ENCODE data around the gene BAIAP2L2.

The BAIAP2L2 gene

DNA sequence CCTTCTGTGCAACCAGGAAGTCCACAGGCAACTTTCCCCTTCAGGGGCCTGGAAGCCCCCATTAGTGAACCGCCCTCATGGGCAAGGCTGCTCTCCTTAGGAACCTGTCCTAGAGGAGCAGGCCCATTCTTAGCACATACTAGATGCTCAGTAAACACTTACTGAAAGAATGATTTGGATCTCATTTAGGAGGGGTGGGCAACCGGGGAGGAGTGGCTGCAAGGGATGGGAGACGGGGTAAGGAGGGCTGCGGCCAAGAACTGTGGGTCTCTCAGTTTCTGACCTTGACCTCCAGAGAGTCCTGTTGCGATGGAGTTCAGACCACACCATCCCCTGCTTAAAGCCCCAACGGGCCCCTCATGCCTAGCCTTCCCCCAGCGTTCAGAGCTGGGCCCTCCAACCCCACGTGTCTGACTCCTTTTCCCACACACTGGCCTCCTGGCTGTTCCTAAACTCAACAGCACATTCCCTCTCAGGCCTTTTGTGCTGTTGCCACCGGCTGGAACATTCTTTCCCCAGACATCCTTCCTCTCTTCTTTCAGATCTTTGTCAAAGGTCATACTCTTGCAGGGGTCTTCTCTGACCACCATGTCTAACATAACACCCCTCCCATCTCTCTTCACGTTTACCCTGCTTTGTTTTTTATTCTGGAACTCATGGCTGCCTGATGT lies 74.0 kb downstream of the BAIAP2L2 start:
- TF ChIP-seq, protein P1, sequence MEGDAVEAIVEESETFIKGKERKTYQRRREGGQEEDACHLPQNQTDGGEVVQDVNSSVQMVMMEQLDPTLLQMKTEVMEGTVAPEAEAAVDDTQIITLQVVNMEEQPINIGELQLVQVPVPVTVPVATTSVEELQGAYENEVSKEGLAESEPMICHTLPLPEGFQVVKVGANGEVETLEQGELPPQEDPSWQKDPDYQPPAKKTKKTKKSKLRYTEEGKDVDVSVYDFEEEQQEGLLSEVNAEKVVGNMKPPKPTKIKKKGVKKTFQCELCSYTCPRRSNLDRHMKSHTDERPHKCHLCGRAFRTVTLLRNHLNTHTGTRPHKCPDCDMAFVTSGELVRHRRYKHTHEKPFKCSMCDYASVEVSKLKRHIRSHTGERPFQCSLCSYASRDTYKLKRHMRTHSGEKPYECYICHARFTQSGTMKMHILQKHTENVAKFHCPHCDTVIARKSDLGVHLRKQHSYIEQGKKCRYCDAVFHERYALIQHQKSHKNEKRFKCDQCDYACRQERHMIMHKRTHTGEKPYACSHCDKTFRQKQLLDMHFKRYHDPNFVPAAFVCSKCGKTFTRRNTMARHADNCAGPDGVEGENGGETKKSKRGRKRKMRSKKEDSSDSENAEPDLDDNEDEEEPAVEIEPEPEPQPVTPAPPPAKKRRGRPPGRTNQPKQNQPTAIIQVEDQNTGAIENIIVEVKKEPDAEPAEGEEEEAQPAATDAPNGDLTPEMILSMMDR (IDR thresholded peaks at IDR 0.05) = no peak
- TF ChIP-seq ZFX (IDR thresholded peaks at IDR 0.05; ENCODE audit: borderline replicate concordance) = no peak
- no peak overlapping the region for H3K27ac ChIP-seq

DNA sequence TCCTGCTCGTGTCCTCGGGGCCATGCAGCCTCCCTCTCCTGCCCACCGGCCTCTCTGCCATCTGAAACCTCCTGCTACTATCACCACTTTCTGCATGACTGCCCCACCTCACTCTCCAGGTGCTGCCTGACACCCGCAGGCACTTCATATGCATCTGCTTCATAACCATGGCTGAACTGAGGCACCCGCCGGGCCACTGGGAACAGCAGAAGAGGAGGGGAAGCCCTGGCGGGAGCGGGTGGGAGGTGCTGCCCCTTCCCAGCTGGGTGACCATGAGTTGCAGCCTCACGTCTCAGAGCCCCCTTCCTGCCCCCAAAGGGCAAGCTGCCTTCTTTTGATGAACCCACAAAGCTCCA lies 75.0 kb downstream of the BAIAP2L2 start:
- TF ChIP-seq, protein P1 (IDR thresholded peaks at IDR 0.05) = no peak
- TF ChIP-seq ZFX (IDR thresholded peaks at IDR 0.05; ENCODE audit: borderline replicate concordance) = no peak
- H3K27ac ChIP-seq = no peak overlapping the region

All from 22Rv1 (cell line).